LNCAP (cell line): ENCODE data around the gene PDZD4.

Source experiments
- TF ChIP-seq, protein P1 (sequence below): fragments of 450-650 bp; IDR thresholded peaks from 2 replicates; pipeline ENCODE4 v1.5.1; 2017; ENCODE audit warnings: mild to moderate bottlenecking

PDZD4 gene

GRCh38 chrX:153865321-153865580 is 34.9 kb upstream of the PDZD4 start:
- TF ChIP-seq, protein P1, sequence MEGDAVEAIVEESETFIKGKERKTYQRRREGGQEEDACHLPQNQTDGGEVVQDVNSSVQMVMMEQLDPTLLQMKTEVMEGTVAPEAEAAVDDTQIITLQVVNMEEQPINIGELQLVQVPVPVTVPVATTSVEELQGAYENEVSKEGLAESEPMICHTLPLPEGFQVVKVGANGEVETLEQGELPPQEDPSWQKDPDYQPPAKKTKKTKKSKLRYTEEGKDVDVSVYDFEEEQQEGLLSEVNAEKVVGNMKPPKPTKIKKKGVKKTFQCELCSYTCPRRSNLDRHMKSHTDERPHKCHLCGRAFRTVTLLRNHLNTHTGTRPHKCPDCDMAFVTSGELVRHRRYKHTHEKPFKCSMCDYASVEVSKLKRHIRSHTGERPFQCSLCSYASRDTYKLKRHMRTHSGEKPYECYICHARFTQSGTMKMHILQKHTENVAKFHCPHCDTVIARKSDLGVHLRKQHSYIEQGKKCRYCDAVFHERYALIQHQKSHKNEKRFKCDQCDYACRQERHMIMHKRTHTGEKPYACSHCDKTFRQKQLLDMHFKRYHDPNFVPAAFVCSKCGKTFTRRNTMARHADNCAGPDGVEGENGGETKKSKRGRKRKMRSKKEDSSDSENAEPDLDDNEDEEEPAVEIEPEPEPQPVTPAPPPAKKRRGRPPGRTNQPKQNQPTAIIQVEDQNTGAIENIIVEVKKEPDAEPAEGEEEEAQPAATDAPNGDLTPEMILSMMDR = no peak

DNA sequence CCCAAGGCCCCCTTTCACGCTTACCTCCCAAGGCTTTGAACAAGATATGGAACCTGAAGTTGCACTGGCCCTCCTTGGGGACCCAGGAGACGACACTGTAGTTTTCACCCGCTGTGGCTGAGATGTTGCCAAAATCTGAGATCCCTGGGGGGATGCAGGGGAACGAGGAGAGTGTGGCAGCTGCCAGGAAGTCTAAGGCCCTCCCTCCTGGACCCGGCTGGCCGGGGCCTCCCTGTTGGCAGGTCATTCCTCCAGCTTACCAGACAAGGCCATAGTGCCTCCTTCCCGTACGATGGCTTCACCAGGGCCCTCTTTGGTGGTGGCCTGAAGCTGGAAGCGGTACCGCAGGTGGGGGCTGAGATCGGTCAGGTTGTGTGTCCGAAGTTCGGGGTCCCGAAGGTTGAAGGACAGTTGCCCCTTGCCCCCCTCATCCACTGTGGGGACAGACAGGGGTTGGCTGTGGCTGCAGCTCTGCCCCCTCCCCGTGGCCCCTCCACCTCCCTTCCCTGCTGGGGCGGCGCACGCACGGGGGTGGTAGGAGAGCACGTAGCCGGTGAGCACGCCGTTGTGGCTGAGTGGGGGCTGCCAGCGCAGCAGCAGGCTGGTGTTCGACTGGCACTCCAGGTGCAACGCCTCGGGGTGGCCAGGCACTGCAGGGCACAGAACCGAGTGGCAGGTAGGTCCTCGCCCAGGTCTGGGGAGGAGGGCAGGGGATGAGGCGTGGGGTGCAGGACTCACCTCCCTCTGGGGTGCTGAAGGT is 34.4 kb upstream of the PDZD4 start:
- TF ChIP-seq, protein P1 = no peak

- TF ChIP-seq, protein P1 = no peak
These were observed 33.8 kb upstream of the PDZD4 start for GRCh38 chrX:153864101-153864500.

DNA sequence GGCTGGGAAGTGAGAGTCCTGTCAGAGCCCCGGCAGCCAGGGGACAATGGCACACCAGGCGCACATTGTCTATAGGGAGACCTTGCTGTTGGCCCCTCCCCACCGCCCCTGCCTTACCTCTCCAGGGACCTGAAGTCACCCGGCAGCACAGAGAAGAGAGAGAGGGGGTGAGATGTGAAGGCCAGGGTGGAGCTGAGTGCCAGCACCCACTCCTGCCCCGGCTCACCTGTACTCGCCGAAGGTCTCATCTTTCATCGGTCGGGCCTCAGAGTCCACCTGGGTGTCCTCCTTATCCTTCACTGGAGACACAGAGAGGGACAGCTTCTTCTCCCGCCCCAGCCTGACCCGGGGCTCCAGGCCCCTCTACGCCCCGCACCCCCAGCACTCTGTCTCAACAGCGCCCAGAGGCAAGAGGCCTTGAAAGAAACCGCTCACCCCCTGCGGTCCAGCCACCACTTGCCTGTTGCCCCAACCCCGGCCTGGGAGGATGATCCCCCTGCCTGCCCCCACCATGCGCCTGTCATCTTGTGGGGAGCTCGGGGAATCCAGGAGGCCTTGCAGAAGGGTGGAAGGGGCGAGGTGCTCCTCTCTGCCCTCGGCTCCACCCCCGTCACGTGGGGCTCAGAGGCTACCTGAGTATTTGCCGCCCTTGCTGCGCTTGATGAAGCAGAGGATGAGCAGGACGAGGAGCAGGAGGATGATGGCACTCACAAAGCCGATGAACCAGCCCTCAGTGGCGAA is 33.1 kb upstream of the PDZD4 start:
- TF ChIP-seq, protein P1 = no peak

DNA sequence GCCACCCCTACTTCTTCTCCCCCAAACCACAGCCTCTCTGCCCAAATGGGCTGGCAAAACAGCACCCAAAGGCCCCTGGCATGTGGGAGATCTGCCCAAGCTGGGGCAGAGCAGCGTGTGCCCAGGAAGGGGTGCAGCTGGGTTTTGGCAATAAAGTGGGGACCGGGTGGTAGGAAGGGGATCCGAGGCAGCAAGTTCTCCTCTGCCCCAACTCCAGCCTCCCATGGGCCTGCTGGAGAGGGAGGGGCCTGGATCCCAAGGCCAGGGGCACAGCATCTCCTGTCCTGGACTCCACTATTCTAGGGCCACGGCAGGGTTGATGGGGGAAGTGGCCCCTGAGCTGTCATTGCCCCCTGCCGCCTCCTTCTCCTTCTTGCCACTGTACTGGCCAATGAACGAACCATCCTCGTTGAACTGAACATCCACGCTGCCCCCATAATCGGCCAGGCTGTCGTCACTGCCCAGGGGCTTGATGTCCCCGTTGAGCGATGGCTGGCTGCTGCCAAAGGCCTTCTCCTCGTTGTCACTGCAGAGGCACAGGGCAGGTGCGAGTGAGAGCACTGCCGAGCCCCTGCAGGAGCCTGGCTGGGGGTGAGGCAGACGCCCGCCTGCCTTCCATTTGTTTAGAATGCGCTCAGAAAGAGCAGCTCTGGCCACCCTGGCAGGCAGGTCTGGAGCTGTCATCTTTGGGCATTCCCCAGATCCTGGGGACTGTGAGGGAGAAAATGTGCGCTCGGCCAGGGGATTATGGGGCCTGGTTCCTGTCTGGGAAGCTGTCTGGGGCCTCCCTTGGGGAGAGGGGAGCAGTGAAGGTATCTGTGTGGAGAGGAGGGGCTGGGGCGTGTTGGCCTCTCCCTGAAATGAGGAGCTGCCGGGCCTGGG is 32.3 kb upstream of the PDZD4 start:
- TF ChIP-seq, protein P1 = no peak

- TF ChIP-seq, protein P1 = no peak
These were observed 31.5 kb upstream of the PDZD4 start for GRCh38 chrX:153861733-153862310.

- TF ChIP-seq, protein P1 = no peak
These were observed 30.8 kb upstream of the PDZD4 start for GRCh38 chrX:153861151-153861550.
